T-helper 17 cell (primary cell): ENCODE data around the gene GUCA1A. TPM values are rescaled to one million over a fixed set of nuclear protein-coding genes. Genes with fewer than 3 reads are reported as not detected.
"Not testable (repeated sequence)": the region's sequence is repeated elsewhere in the genome, so short reads cannot be mapped to it uniquely, and the experiment has no call there.

Experiments
- ATAC-seq: fragments of 150-1000 bp; cut with Tn5 transposase; 2 replicates; pipeline ENCODE4 v1.10.0; 2021; ENCODE audit warnings: mild to moderate bottlenecking, moderate library complexity
- DNase-seq, 3 donors: peaks; one replicate each; pipeline versions ENCODE4 v3.0.0 to v3.0.0-alpha.2; 2020 to 2021
- H3K9me3 ChIP-seq: one replicate; pipeline ENCODE4 v1.7.0; 2013; ENCODE audit warnings: low read length, mild to moderate bottlenecking; ENCODE audit not compliant: control insufficient read depth, poor library complexity, severe bottlenecking
- H3K27ac Mint-ChIP-seq: one replicate; pipeline ENCODE4 v1.8.0; 2022; ENCODE audit warnings: mild to moderate bottlenecking, moderate library complexity, mixed read lengths
- H3K27me3 Mint-ChIP-seq: one replicate; pipeline ENCODE4 v1.8.0; 2022; ENCODE audit warnings: mixed read lengths
- H3K36me3 Mint-ChIP-seq: one replicate; pipeline ENCODE4 v1.8.0; 2022; ENCODE audit warnings: low read depth, mixed read lengths
- H3K4me1 Mint-ChIP-seq: one replicate; pipeline ENCODE4 v1.8.0; 2022; ENCODE audit warnings: mild to moderate bottlenecking, mixed read lengths
- H3K4me3 Mint-ChIP-seq: one replicate; pipeline ENCODE4 v1.8.0; 2022; ENCODE audit warnings: mild to moderate bottlenecking, moderate library complexity, mixed read lengths
- total RNA-seq, 4 donors: library from RNA in 2 of 4; stranded (reverse) in 2 of 4; gene quantifications; one replicate each; pipeline ENCODE4 v1.2.3 and lab custom pipeline; 2022 to 2026

The GUCA1A gene
- total RNA-seq, 2 donors from 2014 or later: not detected

- H3K9me3 ChIP-seq: no peaks in the 10 kb centered on the region
- DNase-seq (no peak), ATAC-seq (no peak)
- H3K27me3 Mint-ChIP-seq: no peaks in the 10 kb centered on the region
- peaks cover 3% of the 10 kb centered on the region for H3K4me1 Mint-ChIP-seq
- H3K27ac Mint-ChIP-seq: no peak overlapping the region
- peaks cover 3% of the 10 kb centered on the region for H3K36me3 Mint-ChIP-seq
- H3K4me3 Mint-ChIP-seq: no peak overlapping the region
Measured at GRCh38 chr6:42194056-42194455, 20.9 kb downstream of the GUCA1A start.

- Mint-ChIP-seq H3K4me3 (no peak overlapping the region), H3K27me3 (no peaks in the 10 kb centered on the region), H3K27ac (no peak overlapping the region), H3K36me3 (peaks cover 3% of the 10 kb centered on the region), H3K4me1 (peaks cover 3% of the 10 kb centered on the region)
- no peak for ATAC-seq
- no peaks in the 10 kb centered on the region for H3K9me3 ChIP-seq
- no peak for DNase-seq
Measured at GRCh38 chr6:42195415-42195814, 22.3 kb downstream of the GUCA1A start.

- DNase-seq (no peak), ATAC-seq (peak; percentile 66)
- H3K36me3 Mint-ChIP-seq: peaks cover 5% of the 10 kb centered on the region
- peaks cover 3% of the 10 kb centered on the region for H3K4me1 Mint-ChIP-seq
- H3K27me3 Mint-ChIP-seq: no peaks in the 10 kb centered on the region
- no peaks in the 10 kb centered on the region for H3K9me3 ChIP-seq
- H3K27ac Mint-ChIP-seq: no peak overlapping the region
- H3K4me3 Mint-ChIP-seq: no peak overlapping the region
Measured at GRCh38 chr6:42197555-42198362, 24.6 kb downstream of the GUCA1A start.

GRCh38 chr6:42199106-42199981 is 26.2 kb downstream of the GUCA1A start:
- DNase-seq (no peak), ATAC-seq (no peak)
- Mint-ChIP-seq H3K4me1 (peaks cover under 1% of the 10 kb centered on the region), H3K27ac (no peak overlapping the region), H3K27me3 (no peaks in the 10 kb centered on the region), H3K4me3 (no peak overlapping the region), H3K36me3 (peaks cover 3% of the 10 kb centered on the region)
- H3K9me3 ChIP-seq: no peaks in the 10 kb centered on the region

GRCh38 chr6:42200035-42200434 is 26.9 kb downstream of the GUCA1A start:
- H3K4me1 Mint-ChIP-seq: no peaks in the 10 kb centered on the region
- peaks cover 3% of the 10 kb centered on the region for H3K36me3 Mint-ChIP-seq
- DNase-seq: no peak
- no peak overlapping the region for H3K4me3 Mint-ChIP-seq
- no peaks in the 10 kb centered on the region for H3K9me3 ChIP-seq
- H3K27me3 Mint-ChIP-seq: no peaks in the 10 kb centered on the region
- no peak overlapping the region for H3K27ac Mint-ChIP-seq
- ATAC-seq: no peak

GRCh38 chr6:42201382-42201781 is 28.2 kb downstream of the GUCA1A start:
- no peaks in the 10 kb centered on the region for H3K4me1 Mint-ChIP-seq
- no peaks in the 10 kb centered on the region for H3K9me3 ChIP-seq
- no peak for DNase-seq
- no peak overlapping the region for H3K27ac Mint-ChIP-seq
- no peak for ATAC-seq
- H3K27me3 Mint-ChIP-seq: no peaks in the 10 kb centered on the region
- peaks cover 3% of the 10 kb centered on the region for H3K36me3 Mint-ChIP-seq
- H3K4me3 Mint-ChIP-seq: no peak overlapping the region

GRCh38 chr6:42202131-42202915 is 29.2 kb downstream of the GUCA1A start:
- not testable (repeated sequence) for H3K27me3 Mint-ChIP-seq, H3K4me1 Mint-ChIP-seq, H3K36me3 Mint-ChIP-seq, H3K4me3 Mint-ChIP-seq, DNase-seq, ATAC-seq, H3K9me3 ChIP-seq, H3K27ac Mint-ChIP-seq

- Mint-ChIP-seq H3K36me3 (peaks cover 3% of the 10 kb centered on the region), H3K4me1 (no peaks in the 10 kb centered on the region), H3K27ac (no peak overlapping the region), H3K4me3 (no peak overlapping the region), H3K27me3 (no peaks in the 10 kb centered on the region)
- no peak for ATAC-seq
- no peaks in the 10 kb centered on the region for H3K9me3 ChIP-seq
- DNase-seq: no peak
Measured at GRCh38 chr6:42203183-42203582, 30.0 kb downstream of the GUCA1A start.

- H3K27ac Mint-ChIP-seq: no peak overlapping the region
- H3K27me3 Mint-ChIP-seq: no peaks in the 10 kb centered on the region
- peaks cover 3% of the 10 kb centered on the region for H3K36me3 Mint-ChIP-seq
- DNase-seq: no peak
- no peak for ATAC-seq
- no peaks in the 10 kb centered on the region for H3K9me3 ChIP-seq
- H3K4me1 Mint-ChIP-seq: no peaks in the 10 kb centered on the region
- H3K4me3 Mint-ChIP-seq: no peak overlapping the region
Measured at GRCh38 chr6:42204768-42205282, 31.7 kb downstream of the GUCA1A start.

GRCh38 chr6:42207559-42207958 is 34.4 kb downstream of the GUCA1A start:
- H3K4me3 Mint-ChIP-seq, ATAC-seq, H3K9me3 ChIP-seq, H3K27ac Mint-ChIP-seq, DNase-seq, H3K36me3 Mint-ChIP-seq, H3K27me3 Mint-ChIP-seq, H3K4me1 Mint-ChIP-seq: not testable (repeated sequence)

GRCh38 chr6:42210551-42210950 is 37.4 kb downstream of the GUCA1A start:
- Mint-ChIP-seq H3K27me3 (no peaks in the 10 kb centered on the region), H3K4me3 (no peak overlapping the region), H3K36me3 (no peaks in the 10 kb centered on the region), H3K4me1 (peaks cover 6% of the 10 kb centered on the region), H3K27ac (no peak overlapping the region)
- ATAC-seq (no peak), DNase-seq (no peak)
- no peaks in the 10 kb centered on the region for H3K9me3 ChIP-seq

- ATAC-seq: no peak
Measured at GRCh38 chr6:42211726-42212125, 38.6 kb downstream of the GUCA1A start.

GRCh38 chr6:42212442-42212841 is 39.3 kb downstream of the GUCA1A start:
- no peaks in the 10 kb centered on the region for H3K36me3 Mint-ChIP-seq
- no peaks in the 10 kb centered on the region for H3K27me3 Mint-ChIP-seq
- no peak for DNase-seq
- no peak for ATAC-seq
- H3K27ac Mint-ChIP-seq: no peak overlapping the region
- peaks cover 10% of the 10 kb centered on the region for H3K4me1 Mint-ChIP-seq
- no peaks in the 10 kb centered on the region for H3K9me3 ChIP-seq
- no peak overlapping the region for H3K4me3 Mint-ChIP-seq

More at GRCh38 chr6:42211726-42212125, 38.6 kb downstream of the GUCA1A start:
- H3K4me3 Mint-ChIP-seq: no peak overlapping the region
- H3K27ac Mint-ChIP-seq: no peak overlapping the region
- DNase-seq: no peak
- no peaks in the 10 kb centered on the region for H3K27me3 Mint-ChIP-seq
- H3K4me1 Mint-ChIP-seq: peaks cover 9% of the 10 kb centered on the region
- H3K9me3 ChIP-seq: no peaks in the 10 kb centered on the region
- H3K36me3 Mint-ChIP-seq: no peaks in the 10 kb centered on the region
